ENCODE results near the gene PRAMEF20.

The PRAMEF20 gene

DNA sequence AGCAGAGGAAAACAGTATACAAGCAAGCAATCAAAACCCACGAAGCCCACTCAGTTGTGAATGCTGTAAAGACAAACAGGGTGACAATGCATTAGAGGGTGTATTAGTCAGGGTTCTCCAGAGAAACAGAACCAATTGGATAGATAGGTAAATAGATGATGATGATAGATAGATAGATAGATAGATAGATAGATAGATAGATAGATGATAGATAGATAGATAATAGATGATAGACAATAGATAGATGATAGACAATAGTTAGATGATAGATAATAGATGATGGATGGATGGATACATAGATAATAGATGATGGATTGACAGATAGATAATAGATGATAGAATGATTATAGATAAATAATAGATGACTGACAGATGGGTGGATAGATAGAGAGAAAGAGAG lies 55.3 kb downstream of the PRAMEF20 start:
- no peak for DNase-seq

DNA sequence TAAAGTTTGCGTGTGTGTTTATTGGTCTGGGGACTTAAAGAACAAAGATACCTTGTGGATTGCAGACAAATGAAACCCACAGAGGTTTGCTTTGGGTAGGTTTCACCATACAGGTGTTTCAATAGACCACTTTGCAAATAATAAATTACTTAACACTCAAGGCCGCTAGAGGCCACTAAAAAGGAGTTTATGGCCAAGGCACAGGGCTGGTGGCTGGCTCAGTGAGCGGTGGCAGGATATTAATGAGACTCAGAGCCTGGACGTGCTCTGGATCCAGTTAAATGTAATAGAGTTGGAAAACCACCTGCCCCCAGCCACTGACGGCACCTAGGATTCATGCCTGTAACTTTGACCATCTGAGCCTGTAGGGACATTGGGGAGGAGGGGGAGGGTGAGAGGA lies 59.1 kb downstream of the PRAMEF20 start:
- DNase-seq: no peak

All from NK-92 treated with Interleukin-12 subunit alpha and Interleukin-12 subunit beta, amount 100 ng/mL, for 24 hours (cell line).